Esophagus squamous epithelium (tissue), 4 donors: Measurements from ENCODE around the gene RBCK1.

Experiments used
- CTCF ChIP-seq, 6 experiments: fragments of 450-650 bp in 4 of 6; fragments of 200-600 bp in 2 of 6; sonication (generic) in 2 of 6; IDR thresholded peaks; one replicate each; pipeline ENCODE4 v1.5.1; 2016 to 2019; ENCODE audit warnings: antibody characterized with exemption in 6 of 6, mild to moderate bottlenecking in 4 of 6, moderate library complexity in 4 of 6
- POLR2A ChIP-seq, 4 donors: fragments of 450-650 bp; IDR thresholded peaks; one replicate each; pipeline ENCODE4 v1.6.1; 2017; ENCODE audit warnings: antibody characterized with exemption in 4 of 4, mild to moderate bottlenecking in 4 of 4, moderate library complexity in 3 of 4

- TF ChIP-seq CTCF (IDR thresholded peaks at IDR 0.05) (no peak), POLR2A (IDR thresholded peaks at IDR 0.05) (no peak)
Observed at GRCh38 chr20:445514-446336, 37.6 kb downstream of the RBCK1 start.
